IMR-90 (cell line): Measurements from ENCODE around the gene ABCC8. TPM values are rescaled to one million over a fixed set of nuclear protein-coding genes. Genes with fewer than 3 reads are reported as not detected.

Experiments used
- ATAC-seq: fragments of 200-7000 bp; cut with Tn5 transposase; 2 replicates; pipeline ENCODE4 v1.9.1; 2020; ENCODE audit warnings: low read depth, mild to moderate bottlenecking, moderate library complexity
- BruUV-seq: library from RNA; stranded (reverse); fragments of 400-500 nt; replicated peaks from 2 replicates; lab custom pipeline; 2021; lab: Mats Ljungman, UMichigan
- CTCF ChIA-PET: fragments of 300-600 bp; formaldehyde crosslinking; extraction: SDS; loops from one replicate; lab custom pipeline; 2021; ENCODE audit warnings: antibody characterized with exemption; lab: Yijun Ruan, JAX
- POLR2A ChIA-PET: fragments of 300-600 bp; sonication (Branson Sonifier 250); formaldehyde crosslinking; loops from one replicate; lab custom pipeline; 2022; ENCODE audit warnings: antibody characterized with exemption; ENCODE audit not compliant: unreplicated experiment; lab: Charles Lee
- DNase-seq: peaks from one replicate; pipeline ENCODE4 v3.0.0; 2013
- H2AFZ ChIP-seq: replicated peaks from 2 replicates; pipeline ENCODE3; 2013; ENCODE audit warnings: low read length, mild to moderate bottlenecking; ENCODE audit not compliant: poor library complexity
- H2AK5ac ChIP-seq: 2 replicates; pipeline ENCODE4 v1.6.1; 2013; ENCODE audit warnings: low read depth, low read length, inconsistent platforms
- H2AK9ac ChIP-seq: replicated peaks from 2 replicates; pipeline ENCODE3; 2013; ENCODE audit warnings: mild to moderate bottlenecking, low read depth, low read length, moderate library complexity; ENCODE audit not compliant: poor library complexity
- H2BK120ac ChIP-seq: 2 replicates; pipeline ENCODE4 v1.6.1; 2013; ENCODE audit warnings: low read depth, low read length, inconsistent platforms
- H2BK15ac ChIP-seq: 3 replicates; pipeline ENCODE4 v1.6.1; 2013; ENCODE audit warnings: low read depth, low read length, inconsistent platforms
- H2BK20ac ChIP-seq: 2 replicates; pipeline ENCODE4 v1.6.1; 2013; ENCODE audit warnings: low read depth, mild to moderate bottlenecking, inconsistent platforms, low read length, moderate library complexity
- H2BK5ac ChIP-seq: 2 replicates; pipeline ENCODE4 v1.6.1; 2013; ENCODE audit warnings: mild to moderate bottlenecking, low read depth, low read length, inconsistent platforms; ENCODE audit not compliant: poor library complexity, severe bottlenecking
- H3K14ac ChIP-seq: replicated peaks from 2 replicates; pipeline ENCODE4 v1.6.1; 2013; ENCODE audit warnings: low read depth, low read length, inconsistent platforms
- H3K18ac ChIP-seq: 2 replicates; pipeline ENCODE4 v1.6.1; 2013; ENCODE audit warnings: low read depth, low read length, control low read depth
- H3K23ac ChIP-seq: 2 replicates; pipeline ENCODE4 v1.6.1; 2013; ENCODE audit warnings: low read depth, low read length, inconsistent platforms
- H3K27ac ChIP-seq: 2 replicates; pipeline ENCODE4 v1.5.1; 2013; ENCODE audit warnings: mild to moderate bottlenecking, control low read depth, low read length; ENCODE audit not compliant: insufficient read depth
- H3K27me3 ChIP-seq: 2 replicates; pipeline ENCODE4 v1.6.1; 2013; ENCODE audit warnings: low read length; ENCODE audit not compliant: control insufficient read depth, insufficient read depth
- H3K36me3 ChIP-seq: 2 replicates; pipeline ENCODE4 v1.6.1; 2013; ENCODE audit warnings: low read length, mixed read lengths; ENCODE audit not compliant: control insufficient read depth, insufficient read depth
- H3K4ac ChIP-seq: 2 replicates; pipeline ENCODE4 v1.6.1; 2013; ENCODE audit warnings: low read depth, low read length, inconsistent platforms
- H3K4me1 ChIP-seq: 2 replicates; pipeline ENCODE4 v1.6.1; 2013; ENCODE audit warnings: low read length, mixed read lengths; ENCODE audit not compliant: control insufficient read depth, insufficient read depth
- H3K4me2 ChIP-seq: 2 replicates; pipeline ENCODE4 v1.6.1; 2013; ENCODE audit warnings: low read depth, mild to moderate bottlenecking, control low read depth, low read length, moderate library complexity
- H3K4me3 ChIP-seq: 2 replicates; pipeline ENCODE4 v1.5.1; 2013; ENCODE audit warnings: low read depth, mild to moderate bottlenecking, control low read depth, low read length, moderate library complexity; ENCODE audit not compliant: insufficient read depth
- H3K56ac ChIP-seq: 2 replicates; pipeline ENCODE4 v1.6.1; 2013; ENCODE audit warnings: low read length, inconsistent platforms; ENCODE audit not compliant: insufficient read depth; ENCODE audit errors: extremely low read depth
- H3K79me1 ChIP-seq, 2 experiments: 2 replicates each; pipeline ENCODE4 v1.6.1; 2013; ENCODE audit warnings: low read length in 2 of 2, inconsistent platforms in 1 of 2, low read depth in 1 of 2
- H3K9ac ChIP-seq: 2 replicates; pipeline ENCODE4 v1.6.1; 2013; ENCODE audit warnings: low read depth, low read length, control low read depth
- H3K9me1 ChIP-seq: 2 replicates; pipeline ENCODE4 v1.6.1; 2013; ENCODE audit warnings: low read length, inconsistent platforms; ENCODE audit not compliant: insufficient read depth
- H3K9me3 ChIP-seq: 2 replicates; pipeline ENCODE4 v1.6.1; 2013; ENCODE audit warnings: low read length; ENCODE audit not compliant: control insufficient read depth, insufficient read depth
- H4K20me1 ChIP-seq: 2 replicates; pipeline ENCODE4 v1.6.1; 2013; ENCODE audit warnings: low read length, inconsistent platforms; ENCODE audit not compliant: insufficient read depth
- H4K5ac ChIP-seq: 2 replicates; pipeline ENCODE4 v1.6.1; 2013; ENCODE audit warnings: mild to moderate bottlenecking, low read depth, low read length, control low read depth
- H4K8ac ChIP-seq, 2 experiments: 2 replicates each; pipeline ENCODE4 v1.6.1; 2013; ENCODE audit warnings: low read depth in 2 of 2, low read length in 2 of 2, control low read depth in 1 of 2, inconsistent platforms in 1 of 2
- H4K91ac ChIP-seq: 2 replicates; pipeline ENCODE4 v1.6.1; 2013; ENCODE audit warnings: low read depth, low read length, inconsistent platforms; ENCODE audit not compliant: insufficient read depth
- BHLHE40 ChIP-seq: fragments of 150-350 bp; IDR thresholded peaks from 2 replicates; pipeline ENCODE4 v1.6.1; 2016; ENCODE audit warnings: mild to moderate bottlenecking, low read depth, low read length
- CEBPB ChIP-seq: IDR thresholded peaks from 2 replicates; pipeline ENCODE4 v1.6.1; 2012; ENCODE audit warnings: low read depth, low read length, improper control_type of control experiment
- CHD1 ChIP-seq: IDR thresholded peaks from 2 replicates; pipeline ENCODE4 v1.6.1; 2012; ENCODE audit warnings: low read depth, low read length, improper control_type of control experiment
- CTCF ChIP-seq: conservative IDR thresholded peaks from 2 replicates; pipeline ENCODE4 v1.5.1; 2012; ENCODE audit warnings: mild to moderate bottlenecking, low read depth, low read length, improper control_type of control experiment
- ELK1 ChIP-seq: fragments of 150-350 bp; IDR thresholded peaks from 2 replicates; pipeline ENCODE4 v1.6.1; 2016; ENCODE audit warnings: low read depth, mild to moderate bottlenecking, low read length, moderate library complexity, borderline replicate concordance
- MAFK ChIP-seq: IDR thresholded peaks from 2 replicates; pipeline ENCODE4 v1.6.1; 2012; ENCODE audit warnings: low read depth, low read length, improper control_type of control experiment
- MAZ ChIP-seq: IDR thresholded peaks from 2 replicates; pipeline ENCODE4 v1.6.1; 2012; ENCODE audit warnings: low read depth, mild to moderate bottlenecking, low read length, improper control_type of control experiment, moderate library complexity, borderline replicate concordance
- MXI1 ChIP-seq: IDR thresholded peaks from 2 replicates; pipeline ENCODE4 v1.6.1; 2012; ENCODE audit warnings: low read depth, mild to moderate bottlenecking, low read length, moderate library complexity, borderline replicate concordance
- NFE2L2 ChIP-seq: fragments of 150-350 bp; IDR thresholded peaks from 2 replicates; pipeline ENCODE4 v1.6.1; 2016; ENCODE audit warnings: low read depth, mild to moderate bottlenecking, low read length
- POLR2A ChIP-seq: IDR thresholded peaks from 2 replicates; pipeline ENCODE4 v1.6.1; 2012; ENCODE audit warnings: mild to moderate bottlenecking, low read depth, low read length
- RAD21 ChIP-seq: IDR thresholded peaks from 2 replicates; pipeline ENCODE4 v1.6.1; 2012; ENCODE audit warnings: low read length, improper control_type of control experiment
- RCOR1 ChIP-seq: IDR thresholded peaks from 2 replicates; pipeline ENCODE4 v1.6.1; 2012; ENCODE audit warnings: mild to moderate bottlenecking, low read length, improper control_type of control experiment; ENCODE audit not compliant: insufficient replicate concordance
- RFX5 ChIP-seq: IDR thresholded peaks from 2 replicates; pipeline ENCODE4 v1.8.0; 2012; ENCODE audit warnings: low read depth, mild to moderate bottlenecking, low read length, moderate library complexity
- SMC3 ChIP-seq: fragments of 150-350 bp; IDR thresholded peaks from 2 replicates; pipeline ENCODE4 v1.6.1; 2016; ENCODE audit warnings: low read depth, mild to moderate bottlenecking, antibody characterized with exemption, low read length, moderate library complexity
- USF2 ChIP-seq: fragments of 150-350 bp; IDR thresholded peaks from 2 replicates; pipeline ENCODE4 v1.6.1; 2017; ENCODE audit warnings: mild to moderate bottlenecking, antibody characterized with exemption, low read length, low read depth
- WGBS, 2 experiments: methylation state at CpG; one replicate each; pipeline versions ENCODE4 v1.1.5 to v1.1.7; 2013; ENCODE audit warnings: missing lambda C conversion rate in 2 of 2; ENCODE audit not compliant: insufficient read length in 1 of 2; ENCODE audit errors: extremely low coverage in 2 of 2; 5-methylcytosine and 5-hydroxymethylcytosine counted together
- dilution Hi-C: fragments of 300-500 bp; cut with HindIII; formaldehyde crosslinking; loops from one replicate; pipeline ENCODE4 v1.14.3; 2018; ENCODE audit warnings: low sequenced_read_pairs; ENCODE audit not compliant: unreplicated experiment
- in situ Hi-C: fragments of 300-500 bp; cut with MboI; formaldehyde crosslinking; loops from 3 replicates; pipeline ENCODE4 v1.14.3; 2019; ENCODE audit warnings: low sequenced_read_pairs, inconsistent platforms, mixed read lengths
- intact Hi-C: fragments of 100-400 bp; cut with micrococcal nuclease; formaldehyde crosslinking; loops from 2 replicates; pipeline ENCODE4 v1.10.0; 2022
- polyA plus RNA-seq, 3 experiments: library from polyadenylated mRNA; depleted of rRNA; stranded (reverse); fragments of >200 nt; gene quantifications; 2 replicates each; pipeline ENCODE4 v1.2.3, GENCODE V29; 2012; ENCODE audit warnings: low replicate concordance in 1 of 3
- total RNA-seq: library from RNA; depleted of rRNA; stranded (reverse); fragments of >200 nt; gene quantifications from 2 replicates; pipeline ENCODE4 v1.2.3, GENCODE V29; 2012

Gene ABCC8
- total and polyA plus RNA-seq, 2 of the 4 experiments (the other 2 are of a cell fraction): not detected

GRCh38 chr11:17386331-17387084 is 90.1 kb downstream of the ABCC8 start:
- no peaks in the 10 kb centered on the region for H3K79me1 ChIP-seq
- no peak overlapping the region for H3K56ac ChIP-seq
- ChIA-PET CTCF (interaction anchor here (0.5 to 1.2 kb wide), 5 partner anchors 26 to 179 kb away, joined by 3 read pairs; partner anchors contain the start of gene PIK3C2A), POLR2A (no interaction called here)
- H3K4me3 ChIP-seq: no peak overlapping the region
- 59% methylated on average over 8 of the region's 23 CpGs; no CpG with 5 or more reads in 1 of the 2 experiments for WGBS, 2 experiments
- H3K36me3 ChIP-seq: no peaks in the 10 kb centered on the region
- no TSS peak for BruUV-seq
- no peak overlapping the region for H4K5ac ChIP-seq
- H2BK15ac ChIP-seq: no peak overlapping the region
- H2AK9ac ChIP-seq: peak overlapping the region; percentile 57
- H3K4me1 ChIP-seq: peaks cover 4% of the 10 kb centered on the region
- no peak overlapping the region for H4K91ac ChIP-seq
- H2BK20ac ChIP-seq: no peak overlapping the region
- intact Hi-C loops (no loop called here), in situ Hi-C loops (no loop called here), dilution Hi-C loops (no loop called here)
- H3K9me1 ChIP-seq: peaks cover 14% of the 10 kb centered on the region
- H2BK5ac ChIP-seq: no peak overlapping the region
- H3K4ac ChIP-seq: no peak overlapping the region
- no peaks in the 10 kb centered on the region for H3K9me3 ChIP-seq
- no peak overlapping the region for H3K23ac ChIP-seq
- H3K4me2 ChIP-seq: no peak overlapping the region
- peak overlapping the region; percentile 64 for H2AFZ ChIP-seq
- no peak overlapping the region for H3K9ac ChIP-seq
- no peak overlapping the region for H2AK5ac ChIP-seq
- no peaks in the 10 kb centered on the region for H4K20me1 ChIP-seq
- H3K18ac ChIP-seq: no peak overlapping the region
- no peak overlapping the region for H2BK120ac ChIP-seq
- DNase-seq (peak; percentile 34), ATAC-seq (peak; percentile 46)
- H3K27ac ChIP-seq: no peak overlapping the region
- peaks cover 20% of the 10 kb centered on the region; the same call in 1 of the 2 replicates for H3K27me3 ChIP-seq
- H4K8ac ChIP-seq: no peak overlapping the region
- H3K14ac ChIP-seq: no peak overlapping the region
- no peak for TF ChIP-seq BHLHE40
- no peak for TF ChIP-seq ELK1
- peak; percentile 47; the same call in 1 of the 2 replicates for TF ChIP-seq SMC3
- no peak for TF ChIP-seq RCOR1
- no peak for TF ChIP-seq MAFK
- peak; percentile 59 for TF ChIP-seq CTCF
- no peak for TF ChIP-seq MXI1
- TF ChIP-seq CEBPB: no peak
- no peak for TF ChIP-seq USF2
- TF ChIP-seq NFE2L2: no peak
- TF ChIP-seq RFX5: no peak
- peak; percentile 49 for TF ChIP-seq RAD21
- no peak for TF ChIP-seq MAZ
- TF ChIP-seq POLR2A: no peak
- no peak for TF ChIP-seq CHD1
